Activated T-cell treated with anti-CD3 and anti-CD28 coated beads, Interleukin-2, amount 50 U/mL, for 4 hours (primary cell): ENCODE results near the gene DMXL1. TPM values are rescaled to one million over a fixed set of nuclear protein-coding genes. Genes with fewer than 3 reads are reported as not detected.
"Not testable (repeated sequence)": the region's sequence is repeated elsewhere in the genome, so short reads cannot be mapped to it uniquely, and the experiment has no call there.

Experiments used
- ATAC-seq, 2 donors: fragments of 200-7000 bp; cut with Tn5 transposase; one replicate each; pipeline ENCODE4 v1.10.0; 2021
- DNase-seq: peaks from one replicate; pipeline ENCODE4 v3.0.0-alpha.2; 2020
- H3K27me3 Mint-ChIP-seq: one replicate; pipeline ENCODE4 v1.8.0; 2021; ENCODE audit warnings: low read depth, mixed read lengths
- H3K36me3 Mint-ChIP-seq: one replicate; pipeline ENCODE4 v1.8.0; 2022; ENCODE audit warnings: mixed read lengths; ENCODE audit not compliant: insufficient read depth
- H3K4me1 Mint-ChIP-seq: one replicate; pipeline ENCODE4 v1.8.0; 2021; ENCODE audit warnings: low read depth, mixed read lengths
- H3K4me3 Mint-ChIP-seq: one replicate; pipeline ENCODE4 v1.8.0; 2021; ENCODE audit warnings: mild to moderate bottlenecking, moderate library complexity, mixed read lengths
- H3K9me3 Mint-ChIP-seq: one replicate; pipeline ENCODE4 v1.8.0; 2021; ENCODE audit warnings: mixed read lengths
- total RNA-seq, 3 donors: library from RNA; stranded (reverse); gene quantifications; one replicate each; pipeline ENCODE4 v1.2.1, GENCODE V29; 2021

The DMXL1 gene
- total RNA-seq, 3 donors from 2014 or later, result 16.0 to 27.5 (median 18.7) TPM

- H3K9me3 Mint-ChIP-seq, result no peaks in the 10 kb centered on the region
- H3K4me3 Mint-ChIP-seq, result no peak overlapping the region
- DNase-seq, result no peak
- H3K36me3 Mint-ChIP-seq, result peaks cover 11% of the 10 kb centered on the region
- H3K4me1 Mint-ChIP-seq, result peaks cover 60% of the 10 kb centered on the region
- no peak for ATAC-seq
- no peaks in the 10 kb centered on the region for H3K27me3 Mint-ChIP-seq
Measured at GRCh38 chr5:119077444-119077843, 6.6 kb downstream of the DMXL1 start.

GRCh38 chr5:119078071-119078846, 7.4 kb downstream of the DMXL1 start:
- no peak for ATAC-seq
- no peak for DNase-seq
- Mint-ChIP-seq H3K27me3 (no peaks in the 10 kb centered on the region), H3K36me3 (peaks cover 13% of the 10 kb centered on the region), H3K9me3 (no peaks in the 10 kb centered on the region), H3K4me3 (no peak overlapping the region), H3K4me1 (peaks cover 54% of the 10 kb centered on the region)

GRCh38 chr5:119078861-119079260, 8.0 kb downstream of the DMXL1 start:
- DNase-seq (no peak), ATAC-seq (no peak)
- Mint-ChIP-seq H3K27me3 (no peaks in the 10 kb centered on the region), H3K36me3 (peaks cover 14% of the 10 kb centered on the region), H3K4me1 (peaks cover 50% of the 10 kb centered on the region), H3K4me3 (peak overlapping the region; percentile 43), H3K9me3 (no peaks in the 10 kb centered on the region)

- no peaks in the 10 kb centered on the region for H3K9me3 Mint-ChIP-seq
- peaks cover 45% of the 10 kb centered on the region for H3K4me1 Mint-ChIP-seq
- peak overlapping the region; percentile 43 for H3K4me3 Mint-ChIP-seq
- peak; percentile 95 to 96 for ATAC-seq
- peak; percentile 10 for DNase-seq
- no peaks in the 10 kb centered on the region for H3K27me3 Mint-ChIP-seq
- peaks cover 11% of the 10 kb centered on the region for H3K36me3 Mint-ChIP-seq
Measured at GRCh38 chr5:119079318-119079921, 8.5 kb downstream of the DMXL1 start.

DNA sequence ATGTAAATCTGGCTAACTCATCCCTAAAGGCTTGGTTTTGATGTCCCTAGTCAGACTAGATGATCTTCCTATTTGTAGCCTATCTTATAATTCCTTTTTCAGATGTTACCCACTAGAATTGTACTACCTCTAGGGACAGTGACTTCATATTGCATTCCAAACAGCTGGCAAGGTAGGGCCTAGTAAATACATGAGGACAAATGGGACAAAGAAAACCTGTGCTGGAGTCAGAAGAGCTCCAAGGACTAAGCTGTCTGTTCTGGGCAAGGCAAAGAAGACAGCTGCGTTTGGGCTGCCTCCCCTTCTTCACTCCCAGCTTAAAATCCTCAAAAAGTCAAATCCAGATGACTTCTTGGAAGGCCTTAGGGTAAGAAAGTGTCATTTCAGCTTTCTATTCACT, 10.0 kb downstream of the DMXL1 start:
- DNase-seq (no peak), ATAC-seq (no peak)
- Mint-ChIP-seq H3K4me1 (peaks cover 43% of the 10 kb centered on the region), H3K9me3 (no peaks in the 10 kb centered on the region), H3K4me3 (no peak overlapping the region), H3K27me3 (no peaks in the 10 kb centered on the region), H3K36me3 (peaks cover 21% of the 10 kb centered on the region)

GRCh38 chr5:119082691-119083090, 11.8 kb downstream of the DMXL1 start:
- no peak for DNase-seq
- Mint-ChIP-seq H3K4me3 (no peak overlapping the region), H3K9me3 (peaks cover 10% of the 10 kb centered on the region), H3K36me3 (peaks cover 31% of the 10 kb centered on the region), H3K27me3 (no peaks in the 10 kb centered on the region), H3K4me1 (peaks cover 50% of the 10 kb centered on the region)
- ATAC-seq, result no peak

- Mint-ChIP-seq H3K9me3 (peaks cover 10% of the 10 kb centered on the region), H3K4me1 (peaks cover 49% of the 10 kb centered on the region), H3K36me3 (peaks cover 31% of the 10 kb centered on the region), H3K4me3 (no peak overlapping the region), H3K27me3 (no peaks in the 10 kb centered on the region)
- no peak for ATAC-seq
- DNase-seq, result no peak
Measured at GRCh38 chr5:119083679-119084078, 12.8 kb downstream of the DMXL1 start.

GRCh38 chr5:119088438-119088837, 17.6 kb downstream of the DMXL1 start:
- Mint-ChIP-seq H3K9me3 (peaks cover 10% of the 10 kb centered on the region), H3K36me3 (peaks cover 28% of the 10 kb centered on the region), H3K4me1 (peaks cover 31% of the 10 kb centered on the region), H3K27me3 (no peaks in the 10 kb centered on the region), H3K4me3 (no peak overlapping the region)
- DNase-seq (no peak), ATAC-seq (no peak)

DNA sequence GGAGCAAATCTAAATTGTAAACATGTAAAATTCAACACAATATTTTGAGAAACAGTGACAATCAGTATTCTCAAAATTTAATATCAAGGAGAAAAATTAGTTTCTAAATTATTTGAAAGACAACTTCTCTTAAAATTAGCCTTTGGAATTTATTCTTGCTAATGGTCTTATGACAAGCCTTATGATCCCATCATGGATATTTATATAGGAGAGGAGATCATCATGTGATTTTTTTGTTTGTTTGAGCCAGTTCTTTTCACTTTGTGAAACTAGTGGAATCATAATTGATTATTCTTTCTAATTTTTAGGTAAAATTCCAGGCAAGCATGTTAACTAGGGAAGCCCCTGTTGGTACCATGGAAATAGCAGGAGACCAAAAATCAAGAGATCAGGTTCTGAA, 24.7 kb downstream of the DMXL1 start:
- ATAC-seq, result no peak
- H3K4me1 Mint-ChIP-seq, result peaks cover 11% of the 10 kb centered on the region
- H3K9me3 Mint-ChIP-seq, result no peaks in the 10 kb centered on the region
- no peaks in the 10 kb centered on the region for H3K27me3 Mint-ChIP-seq
- H3K4me3 Mint-ChIP-seq, result no peak overlapping the region
- peaks cover 23% of the 10 kb centered on the region for H3K36me3 Mint-ChIP-seq
- no peak for DNase-seq

DNA sequence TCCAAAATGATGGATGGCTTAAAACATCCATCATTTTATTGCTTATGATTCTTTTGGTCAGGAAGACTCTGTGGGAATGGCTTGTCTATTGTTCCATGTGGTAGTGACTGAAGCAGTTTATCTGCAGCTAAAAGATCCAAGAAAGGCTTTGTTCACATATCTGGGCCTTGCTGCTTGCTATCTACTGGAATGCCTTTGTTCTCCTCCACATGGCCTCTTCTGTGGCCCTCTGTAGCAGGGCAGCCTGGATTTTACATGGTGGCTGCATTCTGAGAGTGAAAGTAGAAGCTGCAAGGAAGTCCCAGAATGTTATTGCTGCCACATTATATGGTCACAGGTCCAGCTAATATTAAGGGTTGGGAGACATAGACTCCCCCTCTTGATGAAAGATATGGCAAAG, 35.1 kb downstream of the DMXL1 start:
- no peaks in the 10 kb centered on the region for H3K4me1 Mint-ChIP-seq

DNA sequence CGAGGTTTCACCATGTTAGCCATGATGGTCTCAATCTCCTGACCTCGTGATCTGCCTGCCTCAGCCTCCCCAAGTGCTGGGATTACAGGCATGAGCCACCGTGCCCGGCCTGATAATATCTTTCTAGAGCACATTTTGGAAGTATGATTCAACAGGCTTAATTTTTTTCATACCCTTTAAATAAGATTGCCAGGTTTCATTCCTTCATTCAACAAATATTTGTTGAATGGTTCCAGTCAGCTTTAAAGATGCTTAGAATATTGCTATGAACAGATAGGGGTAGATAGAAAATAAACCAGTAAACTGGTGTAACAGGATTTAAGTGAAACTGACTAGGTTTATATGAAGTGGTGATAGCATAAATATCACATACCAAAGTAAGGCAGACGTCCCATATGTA, 41.3 kb downstream of the DMXL1 start:
- Mint-ChIP-seq H3K4me1 (no peaks in the 10 kb centered on the region), H3K27me3 (no peaks in the 10 kb centered on the region), H3K4me3 (no peak overlapping the region), H3K36me3 (peaks cover 40% of the 10 kb centered on the region), H3K9me3 (no peaks in the 10 kb centered on the region)
- ATAC-seq, result no peak
- DNase-seq, result no peak

More for the DNA sequence above, 35.1 kb downstream of the DMXL1 start:
- no peak for DNase-seq
- Mint-ChIP-seq H3K36me3 (peaks cover 39% of the 10 kb centered on the region), H3K27me3 (no peaks in the 10 kb centered on the region), H3K4me3 (no peak overlapping the region), H3K9me3 (no peaks in the 10 kb centered on the region)
- no peak for ATAC-seq

DNA sequence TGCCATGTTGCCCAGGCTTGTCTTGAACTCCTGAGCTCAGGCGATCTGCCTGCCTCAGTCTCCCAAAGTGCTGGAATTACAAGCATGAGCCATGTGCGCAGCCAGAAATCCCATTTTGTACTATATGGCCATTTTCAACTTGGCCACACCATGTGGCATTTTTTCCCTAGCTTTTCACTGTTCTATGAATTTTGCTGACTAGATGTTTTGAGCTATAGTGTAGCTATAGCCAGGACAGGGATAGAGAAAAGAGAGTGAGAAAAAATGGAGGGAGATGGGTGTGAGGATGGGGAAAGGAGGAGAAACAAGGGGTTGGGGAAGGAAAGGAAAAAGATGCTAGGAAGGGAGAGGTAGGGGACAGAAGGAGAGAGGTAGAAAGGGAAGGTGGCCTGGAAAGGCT, 46.4 kb downstream of the DMXL1 start:
- no peaks in the 10 kb centered on the region for H3K4me1 Mint-ChIP-seq
- H3K36me3 Mint-ChIP-seq, result peaks cover 39% of the 10 kb centered on the region
- no peak for ATAC-seq
- H3K27me3 Mint-ChIP-seq, result no peaks in the 10 kb centered on the region
- H3K4me3 Mint-ChIP-seq, result no peak overlapping the region
- no peaks in the 10 kb centered on the region for H3K9me3 Mint-ChIP-seq
- DNase-seq, result no peak

DNA sequence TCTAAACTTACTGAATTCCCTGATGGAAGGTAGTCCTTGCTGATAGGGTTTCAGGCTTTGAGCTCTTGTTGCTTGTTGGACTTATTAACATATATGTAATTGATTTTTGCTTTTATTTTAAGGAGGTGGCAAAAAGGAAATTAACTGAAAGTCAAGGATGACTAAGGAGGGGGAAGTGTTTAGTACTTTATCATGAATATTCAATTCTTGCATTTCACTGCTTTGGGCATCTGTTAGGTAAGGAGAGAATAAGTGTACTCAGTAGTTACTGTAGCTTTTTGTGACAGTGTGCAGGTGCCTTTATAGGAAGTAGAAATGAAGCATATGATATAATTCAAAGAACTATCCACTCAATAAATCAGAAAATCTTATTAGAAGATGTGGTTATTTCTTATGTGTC, 47.1 kb downstream of the DMXL1 start:
- H3K36me3 Mint-ChIP-seq, result peaks cover 37% of the 10 kb centered on the region
- ATAC-seq (no peak), DNase-seq (no peak)
- H3K27me3 Mint-ChIP-seq, result no peaks in the 10 kb centered on the region
- H3K9me3 Mint-ChIP-seq, result no peaks in the 10 kb centered on the region
- no peaks in the 10 kb centered on the region for H3K4me1 Mint-ChIP-seq
- no peak overlapping the region for H3K4me3 Mint-ChIP-seq

DNA sequence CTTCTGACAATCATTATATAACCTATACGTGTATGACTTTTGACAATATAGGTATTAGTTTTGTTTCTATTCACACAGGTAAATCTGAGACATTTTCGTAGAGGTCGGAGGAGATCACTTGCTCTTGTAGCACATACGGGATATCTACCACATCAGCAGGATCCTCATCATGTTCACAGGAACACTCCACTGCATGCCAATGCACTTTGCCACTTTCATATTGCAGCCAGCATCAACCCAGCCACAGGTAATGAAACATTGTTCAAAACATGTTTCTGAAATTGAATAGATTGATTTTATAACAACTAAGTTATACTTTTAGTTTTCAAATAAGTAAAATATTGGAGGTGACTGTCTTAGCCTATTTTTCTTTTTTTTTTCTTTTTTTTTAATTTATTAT, 50.0 kb downstream of the DMXL1 start:
- Mint-ChIP-seq H3K9me3 (no peaks in the 10 kb centered on the region), H3K4me3 (no peak overlapping the region), H3K36me3 (peaks cover 38% of the 10 kb centered on the region), H3K27me3 (no peaks in the 10 kb centered on the region), H3K4me1 (no peaks in the 10 kb centered on the region)
- ATAC-seq (no peak), DNase-seq (no peak)

DNA sequence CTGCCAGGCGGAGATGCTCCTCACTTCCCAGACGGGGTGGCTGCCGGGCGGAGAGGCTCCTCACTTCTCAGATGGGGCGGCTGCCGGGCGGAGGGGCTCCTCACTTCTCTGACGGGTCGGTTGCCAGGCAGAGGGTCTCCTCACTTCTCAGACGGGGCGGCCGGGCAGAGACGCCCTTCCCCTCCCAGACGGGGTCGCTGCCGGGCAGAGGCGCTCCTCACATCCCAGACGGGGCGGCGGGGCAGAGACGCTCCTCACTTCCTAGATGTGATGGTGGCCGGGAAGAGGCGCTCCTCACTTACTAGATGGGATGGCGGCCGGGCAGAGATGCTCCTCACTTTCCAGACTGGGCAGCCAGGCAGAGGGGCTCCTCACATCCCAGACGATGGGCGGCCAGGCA, 51.6 kb downstream of the DMXL1 start:
- DNase-seq, H3K27me3 Mint-ChIP-seq, H3K4me1 Mint-ChIP-seq, ATAC-seq, H3K9me3 Mint-ChIP-seq, H3K4me3 Mint-ChIP-seq: not testable (repeated sequence)
- peaks cover 24% of the 10 kb centered on the region for H3K36me3 Mint-ChIP-seq
